ENCODE data around the gene PLXNA2. TPM values are rescaled to one million over a fixed set of nuclear protein-coding genes. Genes with fewer than 3 reads are reported as not detected.

The PLXNA2 gene
- total and polyA plus RNA-seq, 2 of the 13 experiments (the other 11 are each of a cell fraction or from before 2014, with no cell fraction given), result 1.1 to 2.1 TPM

DNA sequence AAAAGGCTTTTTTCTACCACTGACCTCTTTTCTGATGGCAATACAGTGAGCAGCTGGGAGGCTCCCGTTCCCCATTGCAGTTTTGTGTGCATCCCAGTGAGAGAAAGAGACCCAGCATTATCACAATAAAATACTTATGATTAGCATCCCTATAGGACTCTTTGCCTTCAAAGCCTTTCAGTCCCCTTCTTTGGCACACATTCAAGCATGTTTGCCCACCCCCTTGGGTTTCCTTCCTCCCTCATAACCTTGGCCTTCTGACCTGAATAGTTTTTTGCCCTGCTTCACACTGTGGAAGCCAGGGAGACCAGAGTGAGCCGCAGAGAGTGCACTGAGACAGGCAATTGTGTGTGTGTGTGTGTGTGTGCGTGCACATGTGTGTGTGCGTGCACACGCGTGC, 13.2 kb upstream of the PLXNA2 start (continued):
- TF ChIP-seq, protein P1, sequence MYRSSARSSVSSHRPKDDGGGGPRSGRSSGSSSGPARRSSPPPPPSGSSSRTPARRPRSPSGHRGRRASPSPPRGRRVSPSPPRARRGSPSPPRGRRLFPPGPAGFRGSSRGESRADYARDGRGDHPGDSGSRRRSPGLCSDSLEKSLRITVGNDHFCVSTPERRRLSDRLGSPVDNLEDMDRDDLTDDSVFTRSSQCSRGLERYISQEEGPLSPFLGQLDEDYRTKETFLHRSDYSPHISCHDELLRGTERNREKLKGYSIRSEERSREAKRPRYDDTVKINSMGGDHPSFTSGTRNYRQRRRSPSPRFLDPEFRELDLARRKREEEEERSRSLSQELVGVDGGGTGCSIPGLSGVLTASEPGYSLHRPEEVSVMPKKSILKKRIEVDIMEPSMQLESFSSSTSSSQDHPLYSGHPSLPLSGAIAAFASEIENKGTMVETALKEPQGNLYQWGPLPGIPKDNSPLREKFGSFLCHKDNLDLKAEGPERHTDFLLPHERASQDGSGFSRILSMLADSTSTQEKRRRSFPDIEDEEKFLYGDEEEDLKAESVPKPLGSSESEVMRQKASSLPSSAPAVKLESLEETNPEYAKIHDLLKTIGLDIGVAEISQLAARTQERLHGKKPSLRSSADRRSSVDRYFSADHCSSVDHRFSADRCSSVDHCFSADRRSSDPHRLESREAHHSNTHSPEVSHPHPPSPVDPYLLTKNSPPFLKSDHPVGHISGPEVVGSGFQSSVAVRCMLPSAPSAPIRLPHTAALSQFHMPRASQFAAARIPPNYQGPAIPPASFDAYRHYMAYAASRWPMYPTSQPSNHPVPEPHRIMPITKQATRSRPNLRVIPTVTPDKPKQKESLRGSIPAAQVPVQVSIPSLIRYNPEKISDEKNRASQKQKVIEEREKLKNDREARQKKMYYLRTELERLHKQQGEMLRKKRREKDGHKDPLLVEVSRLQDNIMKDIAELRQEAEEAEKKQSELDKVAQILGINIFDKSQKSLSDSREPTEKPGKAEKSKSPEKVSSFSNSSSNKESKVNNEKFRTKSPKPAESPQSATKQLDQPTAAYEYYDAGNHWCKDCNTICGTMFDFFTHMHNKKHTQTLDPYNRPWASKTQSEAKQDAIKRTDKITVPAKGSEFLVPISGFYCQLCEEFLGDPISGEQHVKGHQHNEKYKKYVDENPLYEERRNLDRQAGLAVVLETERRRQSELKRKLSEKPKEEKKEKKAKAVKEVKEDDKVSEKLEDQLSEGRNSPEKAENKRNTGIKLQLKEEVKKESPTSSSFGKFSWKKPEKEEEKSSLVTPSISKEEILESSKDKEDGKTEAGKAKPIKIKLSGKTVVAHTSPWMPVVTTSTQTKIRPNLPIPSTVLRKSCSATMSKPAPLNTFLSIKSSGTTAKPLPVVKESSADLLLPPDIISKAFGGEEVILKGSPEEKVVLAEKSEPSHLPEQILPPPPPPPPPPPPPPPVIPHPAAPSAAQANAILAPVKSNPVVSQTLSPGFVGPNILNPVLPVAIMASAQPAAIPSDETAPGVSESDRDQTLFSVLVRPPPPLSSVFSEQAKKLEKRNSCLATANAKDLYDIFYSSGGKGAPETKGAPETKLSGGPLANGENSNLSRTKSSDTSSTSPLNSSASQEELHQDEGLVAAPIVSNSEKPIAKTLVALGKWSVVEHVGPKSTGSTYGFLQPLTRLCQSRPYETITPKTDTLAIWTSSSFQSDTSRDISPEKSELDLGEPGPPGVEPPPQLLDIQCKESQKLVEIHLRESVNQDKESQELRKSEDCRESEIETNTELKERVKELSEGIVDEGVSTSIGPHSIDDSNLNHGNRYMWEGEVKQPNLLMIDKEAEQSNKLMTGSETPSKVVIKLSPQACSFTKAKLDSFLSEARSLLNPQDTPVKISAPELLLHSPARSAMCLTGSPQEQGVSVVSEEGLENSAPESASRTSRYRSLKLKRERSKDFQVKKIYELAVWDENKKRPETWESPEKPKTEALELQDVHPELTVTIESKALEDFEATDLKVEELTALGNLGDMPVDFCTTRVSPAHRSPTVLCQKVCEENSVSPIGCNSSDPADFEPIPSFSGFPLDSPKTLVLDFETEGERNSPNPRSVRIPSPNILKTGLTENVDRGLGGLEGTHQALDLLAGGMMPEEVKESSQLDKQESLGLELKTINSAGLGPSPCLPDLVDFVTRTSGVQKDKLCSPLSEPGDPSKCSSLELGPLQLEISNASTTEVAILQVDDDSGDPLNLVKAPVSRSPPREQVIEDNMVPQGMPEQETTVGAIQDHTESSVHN (CRISPR knock-in tag; IDR thresholded peaks at IDR 0.05), result no peak
- no peak for TF ChIP-seq SALL2 (CRISPR knock-in tag; IDR thresholded peaks at IDR 0.05)
- TF ChIP-seq ZNF17 (CRISPR knock-in tag; IDR thresholded peaks at IDR 0.05), result no peak
- no peak for TF ChIP-seq MXI1 (IDR thresholded peaks at IDR 0.05; ENCODE audit: borderline replicate concordance, low read depth, low read length)
- TF ChIP-seq, protein P2, sequence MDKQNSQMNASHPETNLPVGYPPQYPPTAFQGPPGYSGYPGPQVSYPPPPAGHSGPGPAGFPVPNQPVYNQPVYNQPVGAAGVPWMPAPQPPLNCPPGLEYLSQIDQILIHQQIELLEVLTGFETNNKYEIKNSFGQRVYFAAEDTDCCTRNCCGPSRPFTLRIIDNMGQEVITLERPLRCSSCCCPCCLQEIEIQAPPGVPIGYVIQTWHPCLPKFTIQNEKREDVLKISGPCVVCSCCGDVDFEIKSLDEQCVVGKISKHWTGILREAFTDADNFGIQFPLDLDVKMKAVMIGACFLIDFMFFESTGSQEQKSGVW (CRISPR knock-in tag; IDR thresholded peaks at IDR 0.05; ENCODE audit: borderline replicate concordance), result no peak
- no peak for TF ChIP-seq ZNF747 (CRISPR knock-in tag; IDR thresholded peaks at IDR 0.05; ENCODE audit: borderline replicate concordance)
- no peak for TF ChIP-seq ZNF552 (CRISPR knock-in tag; IDR thresholded peaks at IDR 0.05; ENCODE audit: borderline replicate concordance)
- no peak for TF ChIP-seq SOX6 (IDR thresholded peaks at IDR 0.05)
- no peak for TF ChIP-seq SOX6 (CRISPR knock-in tag; IDR thresholded peaks at IDR 0.05)
- no peak for TF ChIP-seq GFI1 (CRISPR knock-in tag; IDR thresholded peaks at IDR 0.05; ENCODE audit: borderline replicate concordance)
- TF ChIP-seq BORCS8-MEF2B (CRISPR knock-in tag; IDR thresholded peaks at IDR 0.05), result no peak
- no peak for TF ChIP-seq NFE2L2 (IDR thresholded peaks at IDR 0.05; ENCODE audit: low read length)

All from HepG2 (cell line).